Mesenchymal stem cell (in vitro differentiated cells and primary cell): ENCODE data around the gene ZNF655.

Experiments used
- DNase-seq: peaks from one replicate; pipeline ENCODE4 v3.0.0-alpha.2; 2013
- H2AFZ ChIP-seq: one replicate; pipeline ENCODE4 v1.6.1; 2013; ENCODE audit warnings: low read depth, mild to moderate bottlenecking, control low read depth, inconsistent platforms, low read length, moderate library complexity
- H2AK5ac ChIP-seq: 2 replicates; pipeline ENCODE4 v1.6.1; 2013; ENCODE audit warnings: low read length, moderate library complexity, mild to moderate bottlenecking, inconsistent platforms; ENCODE audit not compliant: severe bottlenecking
- H2BK120ac ChIP-seq: one replicate; pipeline ENCODE4 v1.6.1; 2013; ENCODE audit warnings: low read depth, mild to moderate bottlenecking, inconsistent platforms, low read length, moderate library complexity
- H2BK12ac ChIP-seq, 2 experiments: one replicate each; pipeline ENCODE4 v1.6.1; 2013; ENCODE audit warnings: inconsistent platforms in 2 of 2, low read length in 2 of 2, mild to moderate bottlenecking in 2 of 2, moderate library complexity in 2 of 2, control low read depth in 1 of 2
- H2BK15ac ChIP-seq: one replicate; pipeline ENCODE4 v1.6.1; 2013; ENCODE audit warnings: mild to moderate bottlenecking, low read depth, inconsistent platforms; ENCODE audit not compliant: poor library complexity, severe bottlenecking
- H2BK5ac ChIP-seq: 2 replicates; pipeline ENCODE4 v1.6.1; 2013; ENCODE audit warnings: low read depth, mild to moderate bottlenecking, low read length, control low read depth, inconsistent platforms; ENCODE audit not compliant: poor library complexity, severe bottlenecking
- H3K14ac ChIP-seq, 2 experiments: one replicate each; pipeline ENCODE4 v1.6.1; 2013; ENCODE audit warnings: inconsistent platforms in 2 of 2, low read length in 2 of 2, control low read depth in 1 of 2, mild to moderate bottlenecking in 1 of 2, moderate library complexity in 1 of 2
- H3K18ac ChIP-seq, 2 experiments: one replicate each; pipeline ENCODE4 v1.6.1; 2013; ENCODE audit warnings: inconsistent platforms in 2 of 2, low read length in 2 of 2, control low read depth in 1 of 2, low read depth in 1 of 2, mild to moderate bottlenecking in 1 of 2
- H3K23ac ChIP-seq, 2 experiments: one replicate each; pipeline ENCODE4 v1.6.1; 2013; ENCODE audit warnings: inconsistent platforms in 2 of 2, low read length in 2 of 2, mild to moderate bottlenecking in 2 of 2, moderate library complexity in 2 of 2, control low read depth in 1 of 2
- H3K27ac ChIP-seq: 2 replicates; pipeline ENCODE4 v1.5.1; 2013; ENCODE audit warnings: mild to moderate bottlenecking, moderate library complexity, low read length, control low read depth, inconsistent platforms; ENCODE audit not compliant: poor library complexity, severe bottlenecking
- H3K27me3 ChIP-seq, 2 experiments: 2 replicates each; pipeline versions ENCODE4 v1.6.1 to v1.7.0; 2013; ENCODE audit warnings: low read length in 2 of 2, mild to moderate bottlenecking in 2 of 2, moderate library complexity in 2 of 2, control low read depth in 1 of 2, inconsistent platforms in 1 of 2; ENCODE audit not compliant: control insufficient read depth in 1 of 2, insufficient read depth in 1 of 2
- H3K36me3 ChIP-seq, 2 experiments: 2 replicates each; pipeline versions ENCODE4 v1.6.1 to v1.7.0; 2013; ENCODE audit warnings: low read length in 2 of 2, control low read depth in 1 of 2, inconsistent platforms in 1 of 2, low read depth in 1 of 2, mild to moderate bottlenecking in 1 of 2; ENCODE audit not compliant: insufficient read depth in 2 of 2, control insufficient read depth in 1 of 2
- H3K4ac ChIP-seq, 2 experiments: one replicate each; pipeline ENCODE4 v1.6.1; 2013; ENCODE audit warnings: inconsistent platforms in 2 of 2, low read length in 2 of 2, mild to moderate bottlenecking in 2 of 2, moderate library complexity in 2 of 2, control low read depth in 1 of 2, low read depth in 1 of 2
- H3K4me1 ChIP-seq: 2 replicates; pipeline ENCODE4 v1.6.1; 2013; ENCODE audit warnings: low read depth, low read length, control low read depth; ENCODE audit not compliant: control insufficient read depth, insufficient read depth
- H3K4me2 ChIP-seq: 2 replicates; pipeline ENCODE4 v1.6.1; 2013; ENCODE audit warnings: low read length, mild to moderate bottlenecking, inconsistent platforms; ENCODE audit not compliant: poor library complexity, severe bottlenecking
- H3K4me3 ChIP-seq, 2 experiments: 2 replicates each; pipeline versions ENCODE4 v1.5.1 to v1.7.0; 2013; ENCODE audit warnings: low read length in 2 of 2, mild to moderate bottlenecking in 2 of 2, control low read depth in 1 of 2, low read depth in 1 of 2; ENCODE audit not compliant: insufficient read depth in 1 of 2
- H3K79me1 ChIP-seq: replicated peaks from 2 replicates; pipeline ENCODE4 v1.6.1; 2013; ENCODE audit warnings: mild to moderate bottlenecking, control low read depth, low read length, inconsistent platforms; ENCODE audit not compliant: poor library complexity, severe bottlenecking
- H3K9ac ChIP-seq: 2 replicates; pipeline ENCODE4 v1.7.0; 2013; ENCODE audit warnings: mild to moderate bottlenecking, low read length, moderate library complexity
- H3K9me3 ChIP-seq: 2 replicates; pipeline ENCODE4 v1.7.0; 2013; ENCODE audit warnings: mild to moderate bottlenecking, low read length; ENCODE audit not compliant: control insufficient read depth
- H4K8ac ChIP-seq: one replicate; pipeline ENCODE4 v1.6.1; 2013; ENCODE audit warnings: inconsistent platforms, mild to moderate bottlenecking, low read length, moderate library complexity
- H4K91ac ChIP-seq: one replicate; pipeline ENCODE4 v1.6.1; 2013; ENCODE audit warnings: mild to moderate bottlenecking, low read length, inconsistent platforms
- WGBS: methylation state at CpG from one replicate; pipeline ENCODE4 v1.1.7; 2013; ENCODE audit warnings: mixed read lengths; 5-methylcytosine and 5-hydroxymethylcytosine counted together

Gene ZNF655

DNA sequence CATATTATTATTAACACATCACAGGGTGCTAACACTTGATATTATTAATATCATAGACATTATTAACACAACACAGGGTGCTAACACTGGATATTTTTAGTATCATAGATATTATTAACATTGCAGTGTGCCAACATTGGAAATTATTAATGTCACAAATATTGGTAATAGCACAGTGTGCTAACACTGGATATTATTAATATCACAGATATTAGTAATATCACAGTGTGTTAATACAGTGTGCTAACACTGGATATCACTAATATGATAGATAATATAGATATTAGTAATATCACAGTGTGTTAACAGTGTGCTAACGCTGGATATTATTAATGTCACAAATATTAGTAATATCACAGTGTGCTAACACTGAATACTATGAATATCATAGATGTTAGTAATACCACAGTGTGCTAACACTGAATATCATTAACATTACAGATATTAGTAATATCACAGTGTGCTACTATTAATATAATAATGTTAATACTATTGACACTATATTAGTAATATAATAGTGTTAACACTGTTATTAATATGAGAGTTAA, 38.0 kb downstream of the ZNF655 start:
- H2BK5ac ChIP-seq = no peak overlapping the region
- H3K9me3 ChIP-seq = no peaks in the 10 kb centered on the region
- no peaks in the 10 kb centered on the region for H3K4me1 ChIP-seq
- no peak overlapping the region for H3K27ac ChIP-seq
- no peak overlapping the region for H2BK120ac ChIP-seq
- no peak overlapping the region for H4K8ac ChIP-seq
- H2AK5ac ChIP-seq = no peak overlapping the region
- H3K4ac ChIP-seq = no peak overlapping the region
- H3K9ac ChIP-seq = no peak overlapping the region
- no peak overlapping the region for H3K23ac ChIP-seq
- H3K36me3 ChIP-seq = peaks cover 0 to 5% of the 10 kb centered on the region in 2 experiments
- H2AFZ ChIP-seq = no peak overlapping the region
- no peak overlapping the region for H3K4me3 ChIP-seq
- H3K18ac ChIP-seq = no peak overlapping the region
- no peak overlapping the region for H3K4me2 ChIP-seq
- H3K14ac ChIP-seq = no peak overlapping the region
- no peaks in the 10 kb centered on the region for H3K79me1 ChIP-seq
- DNase-seq = no peak
- WGBS = no CpG with 5 or more reads among the region's 1 CpG
- H2BK15ac ChIP-seq = no peak overlapping the region
- no peak overlapping the region for H2BK12ac ChIP-seq
- no peak overlapping the region for H4K91ac ChIP-seq
- H3K27me3 ChIP-seq = no peaks in the 10 kb centered on the region

DNA sequence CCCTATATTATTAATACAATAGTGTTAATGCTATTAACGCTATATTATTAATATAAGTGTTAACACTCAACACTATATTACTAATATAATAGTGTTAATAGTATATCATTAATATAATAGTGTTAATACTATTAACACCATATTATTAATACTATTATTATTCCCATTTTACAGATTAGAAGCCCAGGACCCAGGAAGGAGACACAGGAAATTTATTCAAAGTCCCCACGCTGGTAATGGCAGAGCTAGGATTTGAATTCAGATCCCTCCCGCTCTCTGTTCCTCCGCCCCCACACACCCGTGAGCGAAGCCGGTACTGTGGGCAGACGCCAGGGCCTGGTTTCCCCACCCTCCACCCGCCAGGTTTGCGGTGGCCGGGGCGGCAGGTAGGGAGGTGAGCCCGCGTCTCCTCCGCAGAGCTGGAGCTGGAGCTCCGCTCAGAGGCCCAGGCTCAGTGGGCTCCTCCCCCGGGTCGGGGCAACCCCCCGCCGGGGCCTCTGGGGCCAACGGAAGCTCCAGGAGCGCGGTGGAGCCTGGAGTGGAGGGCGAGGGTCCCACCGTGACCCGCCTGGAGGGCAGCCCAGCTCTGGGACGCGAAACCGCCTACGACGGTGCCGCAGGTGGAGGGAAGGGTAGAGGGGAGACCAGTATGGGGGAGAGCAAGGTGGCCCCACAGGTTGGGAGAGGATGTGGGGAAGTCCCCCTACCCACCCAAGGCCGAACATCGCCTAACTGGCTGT, 39.5 kb downstream of the ZNF655 start, which contains the start of gene TMEM225B:
Gene TMEM225B (plus strand): TSS at position 506 of the 740 bp plus-strand sequence. CDS start 6,122 bp downstream, outside the sequence.
- no peak within 1 kb of the TSS for H2BK12ac ChIP-seq
- no peak within 1 kb of the TSS for H2BK120ac ChIP-seq
- no peak within 1 kb of the TSS for H2AFZ ChIP-seq
- no peak within 1 kb of the TSS for H2BK5ac ChIP-seq
- H2AK5ac ChIP-seq = no peak within 1 kb of the TSS
- H3K4me2 ChIP-seq = no peak within 1 kb of the TSS
- no peak within 1 kb of the TSS for H2BK15ac ChIP-seq
- H3K4me1 ChIP-seq = no peaks in the 10 kb centered on the region
- no peak within 1 kb of the TSS for H3K27ac ChIP-seq
- no peak within 1 kb of the TSS for H3K18ac ChIP-seq
- peak within 1 kb of the TSS in 1 of 2 experiments; percentile 9 for H3K23ac ChIP-seq
- H3K14ac ChIP-seq = no peak within 1 kb of the TSS
- DNase-seq = no peak
- H4K8ac ChIP-seq = no peak within 1 kb of the TSS
- H3K9ac ChIP-seq = no peak within 1 kb of the TSS
- no peak within 1 kb of the TSS for H3K4ac ChIP-seq
- H3K9me3 ChIP-seq = no peaks in the 10 kb centered on the region
- H4K91ac ChIP-seq = peak within 1 kb of the TSS; percentile 61
- H3K36me3 ChIP-seq = peaks cover 0 to 5% of the 10 kb centered on the region in 2 experiments
- H3K4me3 ChIP-seq = no peak within 1 kb of the TSS
- no peaks in the 10 kb centered on the region for H3K79me1 ChIP-seq
- no peaks in the 10 kb centered on the region for H3K27me3 ChIP-seq
- 88% methylated on average over 24 of the region's 34 CpGs for WGBS

GRCh38 chr7:99599836-99600235, 41.4 kb downstream of the ZNF655 start:
- Histone ChIP-seq H3K4me1 (no peaks in the 10 kb centered on the region), H3K4me3 (no peak overlapping the region), H3K4me2 (no peak overlapping the region), H3K79me1 (no peaks in the 10 kb centered on the region), H2AFZ (no peak overlapping the region), H3K23ac (no peak overlapping the region), H3K14ac (no peak overlapping the region), H2BK5ac (no peak overlapping the region), H4K8ac (no peak overlapping the region), H2BK15ac (no peak overlapping the region), H3K36me3 (peaks cover 0 to 5% of the 10 kb centered on the region in 2 experiments), H2BK120ac (no peak overlapping the region), H3K9ac (no peak overlapping the region), H3K9me3 (no peaks in the 10 kb centered on the region), H3K4ac (no peak overlapping the region), H3K18ac (no peak overlapping the region), H4K91ac (peak overlapping the region; percentile 15), H3K27ac (no peak overlapping the region), H2BK12ac (no peak overlapping the region), H2AK5ac (no peak overlapping the region), H3K27me3 (no peaks in the 10 kb centered on the region)
- 94% methylated on average over 3 of the region's 4 CpGs for WGBS
- no peak for DNase-seq

DNA sequence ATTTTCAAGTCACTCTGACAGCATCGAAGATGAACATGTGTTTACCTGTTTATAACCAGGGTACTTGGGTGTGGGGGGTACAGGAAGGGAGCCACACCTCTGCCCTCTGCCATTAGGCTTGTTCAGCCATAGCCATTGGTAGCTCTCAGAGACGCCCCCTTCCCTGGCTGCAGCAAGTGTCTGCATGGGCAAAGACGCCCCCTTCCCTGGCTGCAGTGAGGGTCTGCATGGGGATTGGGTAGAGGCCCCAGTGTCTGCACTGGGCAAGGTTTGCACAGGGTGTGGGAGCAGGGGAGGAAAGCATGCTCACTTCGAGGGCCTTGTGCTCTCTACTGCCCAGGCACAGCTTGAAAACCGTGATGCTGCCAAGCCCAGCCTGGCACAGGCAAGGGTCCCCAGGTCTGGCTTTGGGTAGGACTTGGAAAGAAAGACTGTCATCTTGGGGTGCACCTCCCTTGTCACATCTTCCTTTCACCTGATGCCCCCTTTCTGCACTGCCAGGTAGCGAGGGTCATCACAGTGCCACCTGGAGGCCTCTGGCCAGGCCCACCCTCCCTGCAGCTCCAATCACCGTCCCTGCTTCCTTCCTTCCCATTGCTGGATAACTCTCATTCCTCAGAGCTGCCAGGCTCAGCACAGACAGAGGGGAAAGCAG, 43.3 kb downstream of the ZNF655 start:
- no peaks in the 10 kb centered on the region for H3K9me3 ChIP-seq
- no peak overlapping the region for H4K8ac ChIP-seq
- no peak for DNase-seq
- no peak overlapping the region for H2AK5ac ChIP-seq
- no peak overlapping the region for H3K18ac ChIP-seq
- peaks cover 0 to 3% of the 10 kb centered on the region in 2 experiments for H3K27me3 ChIP-seq
- H3K4me2 ChIP-seq = no peak overlapping the region
- H3K4ac ChIP-seq = no peak overlapping the region
- no peak overlapping the region for H3K9ac ChIP-seq
- no peak overlapping the region for H2BK12ac ChIP-seq
- H2BK5ac ChIP-seq = no peak overlapping the region
- H2AFZ ChIP-seq = no peak overlapping the region
- no peaks in the 10 kb centered on the region for H3K79me1 ChIP-seq
- WGBS = 71% methylated on average over 7 of the region's 7 CpGs
- H3K4me1 ChIP-seq = no peaks in the 10 kb centered on the region
- H3K36me3 ChIP-seq = peaks cover 0 to 5% of the 10 kb centered on the region in 2 experiments
- no peak overlapping the region for H3K4me3 ChIP-seq
- no peak overlapping the region for H3K14ac ChIP-seq
- no peak overlapping the region for H2BK120ac ChIP-seq
- no peak overlapping the region for H3K23ac ChIP-seq
- no peak overlapping the region for H3K27ac ChIP-seq
- no peak overlapping the region for H4K91ac ChIP-seq
- H2BK15ac ChIP-seq = no peak overlapping the region
